Measurements from ENCODE around the gene ZNF547. TPM values are rescaled to one million over a fixed set of nuclear protein-coding genes. Genes with fewer than 3 reads are reported as not detected.

Gene ZNF547
- total RNA-seq, 1 experiment from 2014 or later = 6.0 TPM

- ChIA-PET CTCF (no interaction called here), POLR2A (ENCODE audit: unreplicated experiment) (no interaction called here)
- H3K4me3 ChIP-seq = no peak overlapping the region
- BruUV-seq (replicated peaks) = no TSS peak
- H2AFZ ChIP-seq = no peak overlapping the region
- no peak for TF ChIP-seq EZH2 (IDR thresholded peaks at IDR 0.05; ENCODE audit: low read depth)
- TF ChIP-seq, protein P1, sequence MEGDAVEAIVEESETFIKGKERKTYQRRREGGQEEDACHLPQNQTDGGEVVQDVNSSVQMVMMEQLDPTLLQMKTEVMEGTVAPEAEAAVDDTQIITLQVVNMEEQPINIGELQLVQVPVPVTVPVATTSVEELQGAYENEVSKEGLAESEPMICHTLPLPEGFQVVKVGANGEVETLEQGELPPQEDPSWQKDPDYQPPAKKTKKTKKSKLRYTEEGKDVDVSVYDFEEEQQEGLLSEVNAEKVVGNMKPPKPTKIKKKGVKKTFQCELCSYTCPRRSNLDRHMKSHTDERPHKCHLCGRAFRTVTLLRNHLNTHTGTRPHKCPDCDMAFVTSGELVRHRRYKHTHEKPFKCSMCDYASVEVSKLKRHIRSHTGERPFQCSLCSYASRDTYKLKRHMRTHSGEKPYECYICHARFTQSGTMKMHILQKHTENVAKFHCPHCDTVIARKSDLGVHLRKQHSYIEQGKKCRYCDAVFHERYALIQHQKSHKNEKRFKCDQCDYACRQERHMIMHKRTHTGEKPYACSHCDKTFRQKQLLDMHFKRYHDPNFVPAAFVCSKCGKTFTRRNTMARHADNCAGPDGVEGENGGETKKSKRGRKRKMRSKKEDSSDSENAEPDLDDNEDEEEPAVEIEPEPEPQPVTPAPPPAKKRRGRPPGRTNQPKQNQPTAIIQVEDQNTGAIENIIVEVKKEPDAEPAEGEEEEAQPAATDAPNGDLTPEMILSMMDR (conservative IDR thresholded peaks at IDR 0.05) = no peak
- H3K79me2 ChIP-seq (ENCODE audit: low read depth) = peaks cover 32% of the 10 kb centered on the region
- H3K9me3 ChIP-seq (ENCODE audit: insufficient read depth, low read depth) = peaks cover 5% of the 10 kb centered on the region; the same call in 1 of the 2 replicates
- DNase-seq = no peak
- H3K4me1 ChIP-seq (replicated peaks; ENCODE audit: insufficient read depth) = peaks cover 10% of the 10 kb centered on the region
- no peaks in the 10 kb centered on the region for H3K9me2 ChIP-seq (ENCODE audit: insufficient read depth)
- H4K20me1 ChIP-seq (ENCODE audit: insufficient read depth) = peaks cover 5% of the 10 kb centered on the region; the same call in 1 of the 2 replicates
- intact Hi-C loops (cut with micrococcal nuclease; ENCODE audit: unreplicated experiment) = no loop called here
- peaks cover 3% of the 10 kb centered on the region for H3F3A ChIP-seq (ENCODE audit: insufficient read depth, low read depth)
- no peaks in the 10 kb centered on the region for H3K27me3 ChIP-seq (ENCODE audit: insufficient read depth, low read depth)
- no peak overlapping the region for H3K4me2 ChIP-seq
- no peak overlapping the region for H3K27ac ChIP-seq
- peaks cover 47% of the 10 kb centered on the region for H3K36me3 ChIP-seq (ENCODE audit: low read depth)
Measured at GRCh38 chr19:57355916-57356315, 7.4 kb upstream of the ZNF547 start.

GRCh38 chr19:57357406-57357805, 5.9 kb upstream of the ZNF547 start:
- Histone ChIP-seq H3K79me2 (ENCODE audit: low read depth) (peaks cover 19% of the 10 kb centered on the region), H3K4me3 (no peak overlapping the region), H3K36me3 (ENCODE audit: low read depth) (peaks cover 47% of the 10 kb centered on the region), H2AFZ (no peak overlapping the region), H3F3A (ENCODE audit: insufficient read depth, low read depth) (peaks cover 9% of the 10 kb centered on the region), H3K9me2 (ENCODE audit: insufficient read depth) (no peaks in the 10 kb centered on the region), H4K20me1 (ENCODE audit: insufficient read depth) (peaks cover 5% of the 10 kb centered on the region; the same call in 1 of the 2 replicates), H3K27ac (no peak overlapping the region), H3K9me3 (ENCODE audit: insufficient read depth, low read depth) (peaks cover 8% of the 10 kb centered on the region), H3K4me2 (no peak overlapping the region), H3K4me1 (replicated peaks; ENCODE audit: insufficient read depth) (peaks cover 6% of the 10 kb centered on the region), H3K27me3 (ENCODE audit: insufficient read depth, low read depth) (no peaks in the 10 kb centered on the region)
- no TSS peak for BruUV-seq (replicated peaks)
- POLR2A ChIA-PET (ENCODE audit: unreplicated experiment) = no interaction called here
- TF ChIP-seq EZH2 (IDR thresholded peaks at IDR 0.05; ENCODE audit: low read depth) = no peak
- TF ChIP-seq, protein P1 (conservative IDR thresholded peaks at IDR 0.05) = no peak
- intact Hi-C loops (cut with micrococcal nuclease; ENCODE audit: unreplicated experiment) = no loop called here
- CTCF ChIA-PET = no interaction called here
- no peak for DNase-seq

DNA sequence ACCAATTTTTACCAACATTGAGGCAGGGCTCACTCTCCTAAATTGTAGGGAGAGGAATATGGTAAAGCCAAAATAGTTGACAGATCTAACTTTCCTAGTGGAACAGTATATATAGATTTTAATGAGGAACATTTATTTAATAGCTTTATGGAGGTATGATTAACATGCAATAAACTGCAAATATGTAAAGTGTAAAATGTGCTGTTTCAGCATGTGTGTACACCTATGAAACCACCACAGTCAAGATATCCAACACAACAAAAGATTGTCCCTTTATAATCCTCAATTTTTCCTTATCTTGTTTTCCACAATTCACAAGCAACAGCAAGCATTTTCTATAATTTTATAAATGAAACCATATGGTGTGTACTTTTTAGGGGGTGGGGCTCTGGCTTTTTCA, 4.1 kb upstream of the ZNF547 start:
- TF ChIP-seq, protein P1 (conservative IDR thresholded peaks at IDR 0.05) = no peak
- no peak for TF ChIP-seq EZH2 (IDR thresholded peaks at IDR 0.05; ENCODE audit: low read depth)
- intact Hi-C loops (cut with micrococcal nuclease; ENCODE audit: unreplicated experiment) = no loop called here
- peaks cover 9% of the 10 kb centered on the region for H3F3A ChIP-seq (ENCODE audit: insufficient read depth, low read depth)
- no peak overlapping the region for H3K27ac ChIP-seq
- H3K4me3 ChIP-seq = no peak overlapping the region
- ChIA-PET CTCF (no interaction called here), POLR2A (ENCODE audit: unreplicated experiment) (no interaction called here)
- BruUV-seq (replicated peaks) = no TSS peak
- H3K4me2 ChIP-seq = no peak overlapping the region
- H3K9me2 ChIP-seq (ENCODE audit: insufficient read depth) = no peaks in the 10 kb centered on the region
- H2AFZ ChIP-seq = no peak overlapping the region
- no peaks in the 10 kb centered on the region for H3K27me3 ChIP-seq (ENCODE audit: insufficient read depth, low read depth)
- DNase-seq = no peak
- H3K9me3 ChIP-seq (ENCODE audit: insufficient read depth, low read depth) = peaks cover 10% of the 10 kb centered on the region
- peaks cover 6% of the 10 kb centered on the region; the same call in 1 of the 2 replicates for H3K4me1 ChIP-seq (replicated peaks; ENCODE audit: insufficient read depth)
- H3K79me2 ChIP-seq (ENCODE audit: low read depth) = peaks cover 9% of the 10 kb centered on the region
- peaks cover 36% of the 10 kb centered on the region for H3K36me3 ChIP-seq (ENCODE audit: low read depth)
- H4K20me1 ChIP-seq (ENCODE audit: insufficient read depth) = no peaks in the 10 kb centered on the region
